Trophoblast cell (in vitro differentiated cells and primary cell): ENCODE results near the gene FAM227A.
A peak's percentile ranks its signal among the peaks of the same experiment; 100 is the strongest.
"Not testable (repeated sequence)": the region's sequence is repeated elsewhere in the genome, so short reads cannot be mapped to it uniquely, and the experiment has no call there.

Experiments
- DNase-seq, 2 donors: peaks; one replicate each; pipeline ENCODE4 v3.0.0-alpha.2; 2016
- H2AFZ ChIP-seq: 2 replicates; pipeline ENCODE4 v1.6.1; 2013; ENCODE audit warnings: low read length, moderate library complexity, mild to moderate bottlenecking; ENCODE audit not compliant: insufficient read depth, poor library complexity
- H2AK5ac ChIP-seq: 2 replicates; pipeline ENCODE4 v1.6.1; 2013; ENCODE audit warnings: mild to moderate bottlenecking, low read length
- H2BK120ac ChIP-seq: 2 replicates; pipeline ENCODE4 v1.6.1; 2013; ENCODE audit warnings: low read length, mild to moderate bottlenecking, moderate library complexity; ENCODE audit not compliant: insufficient read depth, poor library complexity
- H2BK12ac ChIP-seq: 2 replicates; pipeline ENCODE4 v1.6.1; 2013; ENCODE audit warnings: mild to moderate bottlenecking, low read length, moderate library complexity
- H2BK5ac ChIP-seq: 2 replicates; pipeline ENCODE4 v1.6.1; 2013; ENCODE audit warnings: low read length, low read depth, moderate library complexity, mild to moderate bottlenecking; ENCODE audit not compliant: poor library complexity
- H3K14ac ChIP-seq: 2 replicates; pipeline ENCODE4 v1.6.1; 2013; ENCODE audit warnings: mild to moderate bottlenecking, low read length
- H3K18ac ChIP-seq: 2 replicates; pipeline ENCODE4 v1.6.1; 2013; ENCODE audit warnings: mild to moderate bottlenecking, low read length
- H3K23ac ChIP-seq: 2 replicates; pipeline ENCODE4 v1.6.1; 2013; ENCODE audit warnings: low read length
- H3K27ac ChIP-seq: 2 replicates; pipeline ENCODE4 v1.5.1; 2013; ENCODE audit warnings: low read depth, mild to moderate bottlenecking, inconsistent platforms, low read length, moderate library complexity
- H3K27me3 ChIP-seq: 2 replicates; pipeline ENCODE4 v1.6.1; 2013; ENCODE audit warnings: inconsistent platforms, mild to moderate bottlenecking, low read length, moderate library complexity; ENCODE audit not compliant: insufficient read depth
- H3K36me3 ChIP-seq, 2 experiments: 1 replicate in 1 of 2; 2 replicates in 1 of 2; pipeline ENCODE4 v1.6.1; 2013; ENCODE audit warnings: low read length in 2 of 2, mild to moderate bottlenecking in 2 of 2, moderate library complexity in 1 of 2; ENCODE audit not compliant: insufficient read depth in 2 of 2, control insufficient read depth in 1 of 2
- H3K4ac ChIP-seq: 2 replicates; pipeline ENCODE4 v1.6.1; 2013; ENCODE audit warnings: low read depth, mild to moderate bottlenecking, low read length, moderate library complexity
- H3K4me1 ChIP-seq, 2 experiments: 1 replicate in 1 of 2; 2 replicates in 1 of 2; pipeline ENCODE4 v1.6.1; 2013; ENCODE audit warnings: low read length in 2 of 2, mild to moderate bottlenecking in 2 of 2, moderate library complexity in 1 of 2; ENCODE audit not compliant: insufficient read depth in 2 of 2, control insufficient read depth in 1 of 2
- H3K4me2 ChIP-seq: 2 replicates; pipeline ENCODE4 v1.6.1; 2013; ENCODE audit warnings: inconsistent platforms, mild to moderate bottlenecking, low read length, moderate library complexity
- H3K4me3 ChIP-seq: 2 replicates; pipeline ENCODE4 v1.5.1; 2013; ENCODE audit warnings: mild to moderate bottlenecking, low read depth, low read length, inconsistent platforms
- H3K79me1 ChIP-seq: one replicate; pipeline ENCODE4 v1.6.1; 2013; ENCODE audit warnings: low read length
- H3K79me2 ChIP-seq: 2 replicates; pipeline ENCODE4 v1.6.1; 2013; ENCODE audit warnings: low read length, mild to moderate bottlenecking; ENCODE audit not compliant: control insufficient read depth, insufficient read depth, poor library complexity
- H3K9ac ChIP-seq: 2 replicates; pipeline ENCODE4 v1.6.1; 2013; ENCODE audit warnings: mild to moderate bottlenecking, low read length
- H3K9me3 ChIP-seq: 2 replicates; pipeline ENCODE4 v1.6.1; 2013; ENCODE audit warnings: low read depth, mild to moderate bottlenecking, control low read depth, inconsistent platforms, low read length; ENCODE audit not compliant: insufficient read depth
- H4K12ac ChIP-seq: 2 replicates; pipeline ENCODE4 v1.6.1; 2013; ENCODE audit warnings: low read depth, mild to moderate bottlenecking, low read length, moderate library complexity
- H4K8ac ChIP-seq: 2 replicates; pipeline ENCODE4 v1.6.1; 2013; ENCODE audit warnings: low read depth, mild to moderate bottlenecking, low read length, moderate library complexity
- H4K91ac ChIP-seq: one replicate; pipeline ENCODE4 v1.6.1; 2013; ENCODE audit warnings: low read depth, mild to moderate bottlenecking, low read length, moderate library complexity
- WGBS: extraction: QIAGEN DNeasy Blood & Tissue Kit; methylation state at CpG from one replicate; pipeline ENCODE4 v1.1.7; 2013; ENCODE audit warnings: missing lambda C conversion rate; ENCODE audit not compliant: insufficient read length, insufficient coverage; ENCODE audit errors: extremely low coverage; 5-methylcytosine and 5-hydroxymethylcytosine counted together

FAM227A gene

DNA sequence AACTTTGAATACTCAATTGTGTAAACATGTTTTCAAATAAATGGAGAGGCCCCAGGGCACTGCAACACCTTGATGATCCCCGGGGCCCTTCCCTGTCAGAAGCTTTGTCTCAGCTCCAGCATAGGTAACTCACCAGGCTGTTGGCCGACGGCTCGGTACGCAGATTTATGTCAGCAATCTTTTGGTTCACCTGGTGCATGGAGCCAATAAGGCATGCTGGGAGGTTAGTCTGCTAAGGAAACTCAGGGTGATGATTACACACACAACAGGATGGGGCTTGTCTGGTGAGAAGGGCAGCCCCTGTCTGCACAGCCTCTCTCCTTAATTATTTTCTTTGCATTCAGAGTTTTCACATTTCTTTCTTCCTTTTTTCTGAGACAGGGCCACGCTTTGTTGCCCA, 10.8 kb downstream of the FAM227A start:
- Histone ChIP-seq H3K14ac (no peak overlapping the region), H2AFZ (no peak overlapping the region), H3K4me3 (peak overlapping the region; percentile 41)

DNA sequence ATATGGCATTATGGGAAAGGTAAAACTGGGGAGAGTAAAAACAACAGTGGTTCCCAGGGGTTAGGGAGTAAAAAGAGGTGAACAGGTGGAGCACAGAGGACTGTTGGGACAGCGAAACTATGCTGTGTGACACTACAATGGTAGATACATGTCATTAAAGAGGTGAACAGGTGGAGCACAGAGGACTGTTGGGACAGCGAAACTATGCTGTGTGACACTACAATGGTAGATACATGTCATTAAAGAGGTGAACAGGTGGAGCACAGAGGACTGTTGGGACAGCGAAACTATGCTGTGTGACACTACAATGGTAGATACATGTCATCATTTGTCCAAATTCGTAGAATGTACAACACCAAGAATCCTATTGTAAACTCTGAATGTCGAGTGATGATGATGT, 11.9 kb downstream of the FAM227A start:
- not testable (repeated sequence) for H2AFZ ChIP-seq, H4K91ac ChIP-seq, H3K4me2 ChIP-seq, H2AK5ac ChIP-seq, DNase-seq, H3K27ac ChIP-seq, H4K12ac ChIP-seq, H3K9ac ChIP-seq, H3K4me1 ChIP-seq, H3K14ac ChIP-seq, H3K4ac ChIP-seq, H3K23ac ChIP-seq, H2BK12ac ChIP-seq, H2BK120ac ChIP-seq, H3K79me2 ChIP-seq, H3K36me3 ChIP-seq, H3K18ac ChIP-seq, H4K8ac ChIP-seq, H2BK5ac ChIP-seq, H3K4me3 ChIP-seq, H3K79me1 ChIP-seq, H3K9me3 ChIP-seq, H3K27me3 ChIP-seq
- WGBS, result no CpG with 5 or more reads among the region's 5 CpGs

More for the DNA sequence above, 10.8 kb downstream of the FAM227A start:
- Histone ChIP-seq H3K36me3 (no peaks in the 10 kb centered on the region), H2BK12ac (no peak overlapping the region), H4K91ac (no peak overlapping the region), H2AK5ac (no peak overlapping the region), H3K4me2 (no peak overlapping the region), H3K18ac (no peak overlapping the region), H4K12ac (no peak overlapping the region), H3K23ac (no peak overlapping the region), H3K4ac (no peak overlapping the region), H3K79me2 (no peaks in the 10 kb centered on the region), H3K9ac (no peak overlapping the region), H3K79me1 (no peaks in the 10 kb centered on the region), H2BK120ac (no peak overlapping the region), H4K8ac (no peak overlapping the region), H3K27me3 (no peaks in the 10 kb centered on the region), H3K4me1 (peaks cover 0 to 1% of the 10 kb centered on the region in 2 experiments), H3K9me3 (no peaks in the 10 kb centered on the region), H3K27ac (no peak overlapping the region), H2BK5ac (no peak overlapping the region)
- DNase-seq, result no peak
- no CpG with 5 or more reads among the region's 6 CpGs for WGBS

DNA sequence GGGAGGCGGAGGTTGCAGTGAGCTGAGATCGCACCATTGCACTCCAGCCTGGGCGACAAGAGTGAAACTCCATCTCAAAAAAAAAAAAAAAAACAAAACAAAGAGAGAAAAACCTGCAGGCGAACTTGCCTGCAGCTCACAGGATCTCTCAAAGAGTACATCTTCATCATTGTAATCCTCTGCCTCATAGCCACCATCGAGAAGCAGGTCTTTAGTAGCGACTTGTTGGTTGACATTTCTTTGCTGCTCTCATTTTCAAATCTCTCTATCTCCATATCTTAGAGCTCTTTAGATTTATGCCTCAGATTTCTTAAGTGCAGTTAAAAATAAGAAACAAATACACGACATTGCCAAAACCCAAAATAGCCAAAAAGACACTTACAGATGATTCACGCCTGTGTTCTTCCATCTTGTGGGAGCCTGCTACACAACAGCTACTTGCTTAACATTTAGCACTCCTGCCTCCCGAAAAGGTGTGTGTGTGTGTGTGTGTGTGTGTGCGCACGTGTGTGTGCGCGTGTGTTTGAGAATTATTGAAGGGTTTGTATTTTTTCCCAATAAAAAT, 14.6 kb downstream of the FAM227A start:
- WGBS, result no CpG with 5 or more reads among the region's 13 CpGs
- no peak overlapping the region for H2BK12ac ChIP-seq

GRCh38 chr22:38638728-38639127, 17.5 kb downstream of the FAM227A start:
- no peaks in the 10 kb centered on the region for H3K4me1 ChIP-seq
- H3K18ac ChIP-seq, result no peak overlapping the region
- H3K23ac ChIP-seq, result no peak overlapping the region
- no peaks in the 10 kb centered on the region for H3K27me3 ChIP-seq
- H2AK5ac ChIP-seq, result no peak overlapping the region
- no peak overlapping the region for H4K8ac ChIP-seq
- no CpG with 5 or more reads among the region's 3 CpGs for WGBS
- no peak overlapping the region for H2BK12ac ChIP-seq
- peaks cover 0 to 2% of the 10 kb centered on the region in 2 experiments for H3K36me3 ChIP-seq
- H4K12ac ChIP-seq, result no peak overlapping the region
- no peaks in the 10 kb centered on the region for H3K9me3 ChIP-seq
- DNase-seq, result no peak
- H3K4ac ChIP-seq, result no peak overlapping the region
- no peak overlapping the region for H2AFZ ChIP-seq
- H3K79me1 ChIP-seq, result no peaks in the 10 kb centered on the region
- H3K4me2 ChIP-seq, result no peak overlapping the region
- H2BK120ac ChIP-seq, result no peak overlapping the region
- H3K4me3 ChIP-seq, result no peak overlapping the region
- H3K79me2 ChIP-seq, result no peaks in the 10 kb centered on the region
- H2BK5ac ChIP-seq, result no peak overlapping the region
- no peak overlapping the region for H3K9ac ChIP-seq
- no peak overlapping the region for H3K14ac ChIP-seq
- no peak overlapping the region for H3K27ac ChIP-seq
- H4K91ac ChIP-seq, result no peak overlapping the region

More for the DNA sequence above, 14.6 kb downstream of the FAM227A start:
- Histone ChIP-seq H3K18ac (no peak overlapping the region), H2AK5ac (no peak overlapping the region), H4K91ac (no peak overlapping the region), H3K4me1 (no peaks in the 10 kb centered on the region), H3K23ac (no peak overlapping the region), H4K8ac (no peak overlapping the region), H2AFZ (no peak overlapping the region), H3K79me2 (no peaks in the 10 kb centered on the region), H3K9me3 (no peaks in the 10 kb centered on the region), H2BK120ac (no peak overlapping the region), H3K9ac (no peak overlapping the region), H4K12ac (no peak overlapping the region), H3K27me3 (no peaks in the 10 kb centered on the region), H3K14ac (no peak overlapping the region), H3K4me3 (no peak overlapping the region), H3K36me3 (no peaks in the 10 kb centered on the region), H3K27ac (no peak overlapping the region), H3K4me2 (no peak overlapping the region), H2BK5ac (no peak overlapping the region), H3K79me1 (no peaks in the 10 kb centered on the region), H3K4ac (no peak overlapping the region)
- peak; percentile 59 to 67 for DNase-seq
